Sciatic nerve (tissue), 2 donors: Measurements from ENCODE around the gene PITPNC1. TPM values are rescaled to one million over a fixed set of nuclear protein-coding genes. Genes with fewer than 3 reads are reported as not detected.

ENCODE experiments used
- ATAC-seq: fragments of 200-7000 bp; cut with Tn5 transposase; one replicate; pipeline ENCODE4 v1.9.1; 2020; ENCODE audit warnings: mild to moderate bottlenecking, moderate library complexity
- DNase-seq: peaks from one replicate; pipeline ENCODE4 v3.0.0-alpha.2; 2020; ENCODE audit warnings: low spot score
- intact Hi-C: fragments of 100-400 bp; cut with DNase I; formaldehyde crosslinking; loops from one replicate; pipeline ENCODE4 v1.14.2; 2022
- microRNA-seq: library from miRNA; unstranded; fragments of <30 nt; microRNA quantifications from one replicate; pipeline ENCODE4 v1.2.0, GENCODE V29; 2020
- total RNA-seq: library from RNA; stranded (reverse); fragmentation: NEBNext Ultra II Directional; extraction: Animal tissue kit (Norgen Biotek cat#: 25700); gene quantifications from one replicate; pipeline ENCODE4 v1.2.1, GENCODE V29; 2021
- donor health status: DM: no; HTN: no; CAD: no.
- donor health status: DM: no; HTN: no; CAD: no.

The PITPNC1 gene
- total RNA-seq, 1 donor from 2014 or later = 27.9 TPM

DNA sequence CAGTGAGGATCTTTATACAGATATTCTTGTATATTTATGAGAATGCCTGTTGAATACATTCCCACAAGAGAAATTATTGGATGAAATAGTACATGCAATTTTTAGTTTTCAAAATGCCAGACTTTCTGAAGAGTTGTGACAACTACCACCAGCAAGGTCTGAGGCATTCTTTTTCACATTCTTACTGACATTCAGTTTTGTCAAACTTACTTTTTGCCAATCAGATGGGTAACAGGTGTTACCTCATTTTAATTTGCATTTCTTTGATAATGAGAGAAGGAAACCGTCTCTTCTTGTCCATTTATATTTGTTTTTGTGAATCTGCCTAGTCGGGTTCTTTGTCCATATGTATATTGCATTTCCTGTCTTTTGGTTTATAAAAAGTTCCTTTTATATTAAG lies 364.9 kb downstream of the PITPNC1 start:
- no peak for ATAC-seq
- DNase-seq = no peak
- intact Hi-C loops = no loop called here

Small RNA genes within 50 kb of the gene (microRNA-seq; reads per million reads assigned to microRNA genes)
- gene MIR548AA2 (not detected), gene MIR548D2 (not detected)

Other genes with a start within 250 kb of the PITPNC1 start
- gene HELZ, start 132.1 kb upstream of the PITPNC1 start, total RNA-seq = 86.0 TPM
- gene PSMD12, start 10.7 kb upstream of the PITPNC1 start, total RNA-seq = 40.6 TPM